H1 (cell line): ENCODE measurements around the gene DAPL1. TPM values are rescaled to one million over a fixed set of nuclear protein-coding genes. Genes with fewer than 3 reads are reported as not detected.

Experiments
- CTCF ChIA-PET: fragments of 300-600 bp; sonication (Branson Sonifier 250); formaldehyde crosslinking; loops from one replicate; lab custom pipeline; 2021; ENCODE audit not compliant: partially characterized antibody; lab: Charles Lee
- POLR2A ChIA-PET: fragments of 300-600 bp; sonication (Branson Sonifier 250); formaldehyde crosslinking; loops from one replicate; lab custom pipeline; 2021; ENCODE audit warnings: inconsistent platforms; ENCODE audit not compliant: partially characterized antibody; lab: Charles Lee
- DNase-seq, 2 experiments: peaks; one replicate each; pipeline versions ENCODE4 v3.0.0 to v3.0.0-alpha.2; 2010 to 2022; ENCODE audit warnings: low spot score in 2 of 2, low read depth in 1 of 2, mixed read lengths in 1 of 2
- FAIRE-seq: peaks from 2 replicates; lab custom pipeline; 2011; peaks lifted over from hg19 to GRCh38; lab: Jason Lieb, UNC
- H2AFZ ChIP-seq: 2 replicates; pipeline ENCODE4 v1.8.1; 2012; ENCODE audit warnings: low read length, inconsistent platforms
- H2AK5ac ChIP-seq: 2 replicates; pipeline ENCODE4 v1.6.1; 2013; ENCODE audit warnings: low read depth, low read length
- H2BK120ac ChIP-seq: replicated peaks from 2 replicates; pipeline ENCODE3; 2013; ENCODE audit warnings: low read depth, low read length, inconsistent platforms
- H2BK12ac ChIP-seq: 2 replicates; pipeline ENCODE4 v1.6.1; 2013; ENCODE audit warnings: low read depth, low read length
- H2BK15ac ChIP-seq: 2 replicates; pipeline ENCODE4 v1.6.1; 2013; ENCODE audit warnings: low read length
- H2BK20ac ChIP-seq: 2 replicates; pipeline ENCODE4 v1.6.1; 2013; ENCODE audit warnings: low read length
- H2BK5ac ChIP-seq: 2 replicates; pipeline ENCODE4 v1.6.1; 2013; ENCODE audit warnings: low read depth, low read length
- H3K14ac ChIP-seq: 2 replicates; pipeline ENCODE4 v1.6.1; 2013; ENCODE audit warnings: inconsistent platforms; ENCODE audit not compliant: insufficient read length
- H3K18ac ChIP-seq: 2 replicates; pipeline ENCODE4 v1.6.1; 2013; ENCODE audit warnings: low read length; ENCODE audit errors: extremely low read depth
- H3K23ac ChIP-seq: 2 replicates; pipeline ENCODE4 v1.6.1; 2013; ENCODE audit warnings: inconsistent platforms; ENCODE audit not compliant: insufficient read length
- H3K23me2 ChIP-seq: 2 replicates; pipeline ENCODE4 v1.6.1; 2013; ENCODE audit warnings: low read depth, low read length
- H3K27ac ChIP-seq: 2 replicates; pipeline ENCODE4 v1.6.1; 2011; ENCODE audit warnings: low read depth, low read length, inconsistent platforms
- H3K27me3 ChIP-seq, 4 experiments: replicated peaks in 1 of 4; 1 replicate in 1 of 4; 2 replicates in 3 of 4; pipeline versions ENCODE4 v1.6.1 to v1.8.1; 2011 to 2013; ENCODE audit warnings: low read length in 3 of 4, mild to moderate bottlenecking in 3 of 4, inconsistent platforms in 2 of 4, mixed read lengths in 2 of 4, moderate library complexity in 1 of 4; ENCODE audit not compliant: control insufficient read depth in 3 of 4, insufficient read depth in 3 of 4; ENCODE audit errors: extremely low read depth in 1 of 4
- H3K36me3 ChIP-seq, 4 experiments: 2 replicates each; pipeline versions ENCODE4 v1.6.1 to v1.8.1; 2011 to 2013; ENCODE audit warnings: mild to moderate bottlenecking in 4 of 4, low read length in 3 of 4, moderate library complexity in 2 of 4, control low read depth in 1 of 4, inconsistent platforms in 1 of 4; ENCODE audit not compliant: insufficient read depth in 4 of 4, control insufficient read depth in 2 of 4
- H3K4ac ChIP-seq: replicated peaks from 2 replicates; pipeline ENCODE3; 2013; ENCODE audit warnings: low read length, low read depth, mixed read lengths, inconsistent platforms; ENCODE audit not compliant: insufficient read length
- H3K4me1 ChIP-seq, 4 experiments: replicated peaks in 1 of 4; 1 replicate in 1 of 4; 2 replicates in 3 of 4; pipeline versions ENCODE4 v1.6.1 to v1.8.1; 2011 to 2013; ENCODE audit warnings: low read length in 3 of 4, inconsistent platforms in 2 of 4, mixed read lengths in 1 of 4; ENCODE audit not compliant: insufficient read depth in 4 of 4, control insufficient read depth in 3 of 4
- H3K4me2 ChIP-seq, 2 experiments: 2 replicates each; pipeline versions ENCODE4 v1.6.1 to v1.8.1; 2011 to 2013; ENCODE audit warnings: low read depth in 2 of 2, low read length in 2 of 2, control low read depth in 1 of 2, inconsistent platforms in 1 of 2, mild to moderate bottlenecking in 1 of 2; ENCODE audit not compliant: insufficient read depth in 1 of 2
- H3K4me3 ChIP-seq, 4 experiments: fragments of 200-600, 300-600 bp in 1 of 4; sonication (generic), shearing (Covaris generic), sonication (Bioruptor Twin) in 1 of 4; 2 replicates each; pipeline versions ENCODE4 v1.5.1 to v1.8.1; 2011 to 2016; ENCODE audit warnings: low read length in 4 of 4, low read depth in 3 of 4, control low read depth in 2 of 4, inconsistent platforms in 2 of 4, mild to moderate bottlenecking in 2 of 4, mixed read lengths in 1 of 4, moderate library complexity in 1 of 4; ENCODE audit not compliant: insufficient read depth in 2 of 4; ENCODE audit errors: extremely low read depth in 1 of 4
- H3K56ac ChIP-seq: replicated peaks from 2 replicates; pipeline ENCODE3; 2013; ENCODE audit warnings: low read depth, mild to moderate bottlenecking, mixed read lengths, low read length, inconsistent platforms; ENCODE audit not compliant: insufficient read length
- H3K79me1 ChIP-seq: 2 replicates; pipeline ENCODE4 v1.6.1; 2013; ENCODE audit warnings: low read depth, low read length, control low read depth
- H3K79me2 ChIP-seq, 2 experiments: 2 replicates each; pipeline versions ENCODE4 v1.6.1 to v1.8.1; 2012 to 2013; ENCODE audit warnings: low read length in 2 of 2, mild to moderate bottlenecking in 2 of 2, inconsistent platforms in 1 of 2; ENCODE audit not compliant: insufficient read depth in 2 of 2, control insufficient read depth in 1 of 2
- H3K9ac ChIP-seq, 4 experiments: replicated peaks in 1 of 4; 1 replicate in 1 of 4; 2 replicates in 3 of 4; pipeline versions ENCODE4 v1.6.1 to v1.8.1; 2011 to 2013; ENCODE audit warnings: low read depth in 3 of 4, low read length in 3 of 4, control low read depth in 2 of 4, mild to moderate bottlenecking in 2 of 4, moderate library complexity in 2 of 4, inconsistent platforms in 1 of 4; ENCODE audit errors: extremely low read depth in 1 of 4
- H3K9me3 ChIP-seq, 2 experiments: 2 replicates each; pipeline versions ENCODE4 v1.6.1 to v1.8.1; 2012 to 2013; ENCODE audit warnings: mild to moderate bottlenecking in 2 of 2, moderate library complexity in 2 of 2, control low read depth in 1 of 2, inconsistent platforms in 1 of 2, low read depth in 1 of 2, low read length in 1 of 2, mixed read lengths in 1 of 2; ENCODE audit not compliant: insufficient read depth in 2 of 2
- H4K20me1 ChIP-seq, 2 experiments: replicated peaks in 1 of 2; 2 replicates each; pipeline versions ENCODE3 to v1.8.1; 2011 to 2013; ENCODE audit warnings: inconsistent platforms in 2 of 2, low read length in 2 of 2, mild to moderate bottlenecking in 1 of 2; ENCODE audit not compliant: insufficient read depth in 2 of 2, control insufficient read depth in 1 of 2
- H4K5ac ChIP-seq: 2 replicates; pipeline ENCODE4 v1.6.1; 2013; ENCODE audit warnings: low read length, low read depth, mixed read lengths, inconsistent platforms; ENCODE audit not compliant: insufficient read length
- H4K8ac ChIP-seq: 2 replicates; pipeline ENCODE4 v1.8.0; 2013; ENCODE audit warnings: mild to moderate bottlenecking, moderate library complexity, low read length, inconsistent platforms; ENCODE audit not compliant: insufficient read depth; ENCODE audit errors: extremely low read depth
- H4K91ac ChIP-seq: replicated peaks from 2 replicates; pipeline ENCODE3; 2013; ENCODE audit warnings: low read length, mixed read lengths, inconsistent platforms; ENCODE audit not compliant: insufficient read length
- JUN ChIP-seq: IDR thresholded peaks from 2 replicates; pipeline ENCODE4 v1.6.1; 2011; ENCODE audit warnings: low read depth, mild to moderate bottlenecking, improper control_type of control experiment, low read length
- SAP30 ChIP-seq: fragments of 300-600 bp; sonication (generic); IDR thresholded peaks from 2 replicates; pipeline ENCODE4 v1.7.1; 2012; ENCODE audit warnings: low read length, moderate library complexity, mild to moderate bottlenecking, inconsistent platforms; ENCODE audit not compliant: insufficient read depth, insufficient replicate concordance
- SP4 ChIP-seq: IDR thresholded peaks from 2 replicates; pipeline ENCODE4 v1.6.1; 2012; ENCODE audit warnings: low read length, inconsistent platforms
- TAF7 ChIP-seq: optimal IDR thresholded peaks from 2 replicates; pipeline ENCODE3; 2011; ENCODE audit warnings: low read depth, mild to moderate bottlenecking, inconsistent platforms, low read length, moderate library complexity, borderline replicate concordance
- TCF12 ChIP-seq: IDR thresholded peaks from 2 replicates; pipeline ENCODE4 v1.6.1; 2011; ENCODE audit warnings: low read depth, mild to moderate bottlenecking, low read length
- TEAD4 ChIP-seq: IDR thresholded peaks from 2 replicates; pipeline ENCODE4 v1.6.1; 2012; ENCODE audit warnings: low read depth, low read length, inconsistent platforms, mixed read lengths
- WGBS, 2 experiments: shearing (Covaris generic) in 1 of 2; methylation state at CpG; one replicate each; pipeline versions ENCODE4 v1.1.6 to v1.1.7; 2013 to 2015; ENCODE audit warnings: low lambda C conversion rate in 2 of 2, mixed read lengths in 2 of 2, inconsistent platforms in 1 of 2, low coverage in 1 of 2, missing lambda C conversion rate in 1 of 2; ENCODE audit not compliant: insufficient replicate concordance in 2 of 2, insufficient coverage in 1 of 2, insufficient read length in 1 of 2; ENCODE audit errors: extremely low coverage in 1 of 2, missing lambda C conversion rate in 1 of 2; 5-methylcytosine and 5-hydroxymethylcytosine counted together
- polyA plus RNA-seq, 7 experiments: library from polyadenylated mRNA; depleted of rRNA in 3 of 7; stranded (reverse) in 5 of 7; unstranded in 2 of 7; fragments of >200 nt in 5 of 7; fragments of 200-250 nt in 2 of 7; gene quantifications; 1 replicate in 5 of 7; 2 replicates in 1 of 7; 4 replicates in 1 of 7; pipeline versions ENCODE4 v1.2.1 to v1.2.3, GENCODE V29; 2011 to 2013; ENCODE audit warnings: missing spikeins in 2 of 7, mixed read lengths in 2 of 7
- total RNA-seq: library from RNA; stranded (reverse); fragmentation: NEBNext Ultra II Directional; extraction: Animal tissue kit (Norgen Biotek cat#: 25700); gene quantifications from 2 replicates; pipeline ENCODE4 v1.2.1, GENCODE V29; 2021

DAPL1 gene
- total and polyA plus RNA-seq, 2 of the 8 experiments (the other 6 are each of a cell fraction or from before 2014, with no cell fraction given): not detected

- no peak overlapping the region for H3K27ac ChIP-seq
- no peak overlapping the region for H3K23ac ChIP-seq
- no peak overlapping the region for H4K91ac ChIP-seq
- no peak overlapping the region for H2BK20ac ChIP-seq
- WGBS, 2 experiments: 91% methylated on average over 2 of the region's 2 CpGs; no CpG with 5 or more reads in 1 of the 2 experiments
- H3K79me2 ChIP-seq: no peaks in the 10 kb centered on the region
- no peaks in the 10 kb centered on the region for H4K20me1 ChIP-seq
- CTCF ChIA-PET: interaction anchor here (1.1 to 3.8 kb wide), 2 partner anchors 28 to 60 kb away, joined by 3 to 12 read pairs; no protein-coding TSS in a partner anchor
- no peak overlapping the region for H3K18ac ChIP-seq
- H2AFZ ChIP-seq: no peak overlapping the region
- POLR2A ChIA-PET: interaction anchor here (1.1 kb wide), 1 partner anchor 27 kb away, joined by 4 read pairs; no protein-coding TSS in a partner anchor
- FAIRE-seq (no peak), DNase-seq (no peak)
- no peak overlapping the region for H4K8ac ChIP-seq
- H3K23me2 ChIP-seq: no peaks in the 10 kb centered on the region
- no peak overlapping the region for H2BK12ac ChIP-seq
- peaks cover 0 to 5% of the 10 kb centered on the region in 2 experiments; a peak in 2 of 4 replicates for H3K9me3 ChIP-seq
- H3K27me3 ChIP-seq: no peaks in the 10 kb centered on the region
- H3K4ac ChIP-seq: no peak overlapping the region
- no peak overlapping the region for H4K5ac ChIP-seq
- H3K14ac ChIP-seq: no peak overlapping the region
- H2BK120ac ChIP-seq: no peak overlapping the region
- no peak overlapping the region for H3K4me3 ChIP-seq
- H3K56ac ChIP-seq: no peak overlapping the region
- no peak overlapping the region for H2BK5ac ChIP-seq
- H2BK15ac ChIP-seq: no peak overlapping the region
- H3K79me1 ChIP-seq: no peaks in the 10 kb centered on the region
- H3K4me2 ChIP-seq: no peak overlapping the region
- H2AK5ac ChIP-seq: no peak overlapping the region
- no peak overlapping the region for H3K9ac ChIP-seq
- H3K4me1 ChIP-seq: peaks cover 0 to 5% (median 1%) of the 10 kb centered on the region in 4 experiments; a peak in 1 of 7 replicates
- no peaks in the 10 kb centered on the region for H3K36me3 ChIP-seq
- TF ChIP-seq TCF12 (no peak), SP4 (no peak), JUN (no peak), TEAD4 (no peak), TAF7 (no peak), SAP30 (no peak)
These were observed 11.2 kb upstream of the DAPL1 start for GRCh38 chr2:158783923-158784322.
